Activated CD8-positive, alpha-beta T cell treated with anti-CD3 and anti-CD28 coated beads for 36 hours (primary cell): ENCODE measurements around the gene LMOD3. TPM values are rescaled to one million over a fixed set of nuclear protein-coding genes. Genes with fewer than 3 reads are reported as not detected.

ENCODE experiments used
- ATAC-seq: fragments of 200-7000 bp; cut with Tn5 transposase; one replicate; pipeline ENCODE4 v1.10.0; 2021; ENCODE audit warnings: mild to moderate bottlenecking, moderate library complexity
- CTCF ChIA-PET: fragments of 350-600 bp; sonication (Branson Sonifier 250); formaldehyde crosslinking; loops from one replicate; lab custom pipeline; 2021; ENCODE audit warnings: antibody characterized with exemption; lab: Charles Lee
- POLR2A ChIA-PET: fragments of 350-600 bp; sonication (Branson Sonifier 250); formaldehyde crosslinking; loops from one replicate; lab custom pipeline; 2021; ENCODE audit warnings: antibody characterized with exemption; lab: Charles Lee
- DNase-seq: peaks from one replicate; pipeline ENCODE4 v3.0.0-alpha.2; 2020
- H3K27ac Mint-ChIP-seq: one replicate; pipeline ENCODE4 v1.8.0; 2021; ENCODE audit warnings: mild to moderate bottlenecking, mixed read lengths
- H3K27me3 Mint-ChIP-seq: one replicate; pipeline ENCODE4 v1.8.0; 2021; ENCODE audit warnings: mixed read lengths
- H3K36me3 Mint-ChIP-seq: one replicate; pipeline ENCODE4 v1.8.0; 2021; ENCODE audit warnings: low read depth, mixed read lengths
- H3K4me1 Mint-ChIP-seq: one replicate; pipeline ENCODE4 v1.8.0; 2021; ENCODE audit warnings: low read depth, mixed read lengths
- H3K4me3 Mint-ChIP-seq: one replicate; pipeline ENCODE4 v1.8.0; 2021; ENCODE audit warnings: mild to moderate bottlenecking, moderate library complexity, mixed read lengths
- H3K9me3 Mint-ChIP-seq: one replicate; pipeline ENCODE4 v1.8.0; 2021; ENCODE audit warnings: mixed read lengths
- intact Hi-C: fragments of 100-400 bp; cut with micrococcal nuclease; formaldehyde crosslinking; loops from one replicate; pipeline ENCODE4 v1.10.0; 2022
- total RNA-seq, 2 experiments: library from RNA; stranded (reverse); gene quantifications; one replicate each; pipeline ENCODE4 v1.2.3, GENCODE V29; 2021
- TF ChIP-seq, protein P1 (sequence below): fragments of 200-600 bp; IDR thresholded peaks from one replicate; pipeline ENCODE4 v1.8.0; 2022; ENCODE audit warnings: antibody characterized with exemption, mild to moderate bottlenecking

The LMOD3 gene
- total RNA-seq, 2 experiments from 2014 or later, result not detected

DNA sequence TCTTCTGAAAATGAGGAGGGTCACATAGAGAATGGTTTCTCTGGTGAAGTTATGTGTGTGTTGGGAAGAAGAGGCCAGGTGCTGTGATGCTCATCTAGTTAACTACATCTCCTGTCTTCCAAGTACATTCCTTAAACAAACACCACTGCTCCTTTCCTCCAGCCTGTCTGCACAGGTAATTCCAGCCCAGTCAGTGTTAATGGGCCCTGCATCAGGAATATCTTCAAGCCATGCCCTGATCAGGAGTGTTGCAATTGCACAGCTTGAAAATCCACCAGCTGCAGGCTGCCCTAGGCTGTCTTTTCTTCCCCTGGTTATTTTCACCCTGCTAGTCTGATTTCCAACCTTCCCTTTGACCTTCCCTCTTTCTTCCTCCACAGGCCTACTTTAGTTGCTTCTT, 41.9 kb upstream of the LMOD3 start:
- DNase-seq (no peak), ATAC-seq (no peak)
- intact Hi-C loops, result loop anchor here (5.0 kb wide), 3 partner anchors 33 to 263 kb away; partner anchors contain the start of gene LMOD3
- peaks cover 18% of the 10 kb centered on the region for H3K4me1 Mint-ChIP-seq
- H3K36me3 Mint-ChIP-seq, result no peaks in the 10 kb centered on the region
- ChIA-PET CTCF (interaction anchor here (1.9 to 12.1 kb wide), 4 partner anchors 73 to 261 kb away, joined by 4 to 404 read pairs (median 50); no protein-coding TSS in a partner anchor), POLR2A (no interaction called here)
- no peaks in the 10 kb centered on the region for H3K27me3 Mint-ChIP-seq
- TF ChIP-seq, protein P1, sequence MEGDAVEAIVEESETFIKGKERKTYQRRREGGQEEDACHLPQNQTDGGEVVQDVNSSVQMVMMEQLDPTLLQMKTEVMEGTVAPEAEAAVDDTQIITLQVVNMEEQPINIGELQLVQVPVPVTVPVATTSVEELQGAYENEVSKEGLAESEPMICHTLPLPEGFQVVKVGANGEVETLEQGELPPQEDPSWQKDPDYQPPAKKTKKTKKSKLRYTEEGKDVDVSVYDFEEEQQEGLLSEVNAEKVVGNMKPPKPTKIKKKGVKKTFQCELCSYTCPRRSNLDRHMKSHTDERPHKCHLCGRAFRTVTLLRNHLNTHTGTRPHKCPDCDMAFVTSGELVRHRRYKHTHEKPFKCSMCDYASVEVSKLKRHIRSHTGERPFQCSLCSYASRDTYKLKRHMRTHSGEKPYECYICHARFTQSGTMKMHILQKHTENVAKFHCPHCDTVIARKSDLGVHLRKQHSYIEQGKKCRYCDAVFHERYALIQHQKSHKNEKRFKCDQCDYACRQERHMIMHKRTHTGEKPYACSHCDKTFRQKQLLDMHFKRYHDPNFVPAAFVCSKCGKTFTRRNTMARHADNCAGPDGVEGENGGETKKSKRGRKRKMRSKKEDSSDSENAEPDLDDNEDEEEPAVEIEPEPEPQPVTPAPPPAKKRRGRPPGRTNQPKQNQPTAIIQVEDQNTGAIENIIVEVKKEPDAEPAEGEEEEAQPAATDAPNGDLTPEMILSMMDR, result no peak
- H3K9me3 Mint-ChIP-seq, result no peaks in the 10 kb centered on the region
- no peak overlapping the region for H3K27ac Mint-ChIP-seq
- H3K4me3 Mint-ChIP-seq, result no peak overlapping the region

GRCh38 chr3:69162308-69162980, 40.0 kb upstream of the LMOD3 start:
- ATAC-seq, result no peak
- H3K4me3 Mint-ChIP-seq, result no peak overlapping the region
- intact Hi-C loops, result loop anchor here (5.0 kb wide), 3 partner anchors 35 to 265 kb away; partner anchors contain the start of gene LMOD3
- CTCF ChIA-PET, result interaction anchor here (0.8 to 12.1 kb wide), 49 partner anchors 8 to 296 kb away, joined by 3 to 404 read pairs (median 6); partner anchors contain the start of genes FRMD4B and LMOD3
- no peaks in the 10 kb centered on the region for H3K9me3 Mint-ChIP-seq
- TF ChIP-seq, protein P1, result no peak
- H3K36me3 Mint-ChIP-seq, result no peaks in the 10 kb centered on the region
- DNase-seq, result no peak
- no peak overlapping the region for H3K27ac Mint-ChIP-seq
- H3K4me1 Mint-ChIP-seq, result peaks cover 18% of the 10 kb centered on the region
- POLR2A ChIA-PET, result interaction anchor here (0.6 to 1.6 kb wide), 5 partner anchors 28 to 144 kb away, joined by 3 to 6 read pairs (median 4); no protein-coding TSS in a partner anchor
- H3K27me3 Mint-ChIP-seq, result no peaks in the 10 kb centered on the region

DNA sequence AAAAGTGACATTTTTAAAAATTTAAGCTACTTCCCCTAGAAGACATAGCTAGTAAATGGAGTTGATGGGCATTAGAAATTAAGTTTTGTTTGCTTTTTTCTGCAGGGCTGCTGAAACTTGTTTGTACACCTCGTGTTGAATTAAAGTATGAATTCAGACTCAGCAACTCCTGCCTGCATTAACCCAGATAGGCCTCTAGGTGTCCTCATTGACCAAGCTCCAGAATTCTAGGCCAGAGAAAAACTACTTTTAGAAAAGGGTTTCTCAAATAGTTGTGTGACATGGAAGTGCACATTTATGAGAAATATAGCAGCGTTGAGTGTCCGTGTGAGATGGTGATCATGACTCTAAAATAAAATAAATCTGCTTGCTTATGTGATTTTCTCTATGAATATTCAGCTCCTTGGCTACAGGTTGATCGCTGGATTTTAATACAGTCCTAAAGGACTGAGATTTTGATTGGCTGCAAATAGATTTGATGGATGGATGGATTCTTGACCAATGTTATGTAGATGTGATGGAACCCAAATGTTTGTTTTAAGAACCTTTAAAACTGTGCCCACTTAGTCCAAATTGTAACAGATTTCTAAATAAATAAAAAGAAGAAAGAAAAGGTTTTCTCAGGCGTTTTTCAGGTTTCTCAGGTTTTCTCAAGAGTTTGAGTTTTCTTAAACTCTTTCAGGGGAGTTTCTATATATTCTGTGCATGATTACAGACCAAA, 39.4 kb upstream of the LMOD3 start:
- CTCF ChIA-PET, result interaction anchor here (0.7 to 12.1 kb wide), 72 partner anchors 8 to 510 kb away, joined by 3 to 404 read pairs (median 5); partner anchors contain the start of genes FRMD4B and LMOD3
- DNase-seq, result peak; percentile 41
- no peak overlapping the region for H3K27ac Mint-ChIP-seq

GRCh38 chr3:69160525-69160924, 38.1 kb upstream of the LMOD3 start:
- POLR2A ChIA-PET, result interaction anchor here (0.9 to 1.1 kb wide), 3 partner anchors 76 to 144 kb away, joined by 3 read pairs; no protein-coding TSS in a partner anchor
- Mint-ChIP-seq H3K36me3 (no peaks in the 10 kb centered on the region), H3K27ac (no peak overlapping the region), H3K9me3 (no peaks in the 10 kb centered on the region), H3K4me1 (peaks cover 18% of the 10 kb centered on the region), H3K27me3 (peaks cover 5% of the 10 kb centered on the region), H3K4me3 (no peak overlapping the region)
- no peak for DNase-seq
- ATAC-seq, result peak; percentile 46
- CTCF ChIA-PET, result interaction anchor here (0.7 to 12.1 kb wide), 27 partner anchors 10 to 273 kb away, joined by 3 to 404 read pairs (median 7); no protein-coding TSS in a partner anchor
- TF ChIP-seq, protein P1, result no peak
- intact Hi-C loops, result loop anchor here (5.0 kb wide), 3 partner anchors 37 to 267 kb away; partner anchors contain the start of gene LMOD3

More for the DNA sequence above, 39.4 kb upstream of the LMOD3 start:
- Mint-ChIP-seq H3K36me3 (no peaks in the 10 kb centered on the region), H3K27me3 (no peaks in the 10 kb centered on the region), H3K9me3 (no peaks in the 10 kb centered on the region), H3K4me3 (no peak overlapping the region), H3K4me1 (peaks cover 18% of the 10 kb centered on the region)
- intact Hi-C loops, result loop anchor here (1.0 to 5.0 kb wide), 4 partner anchors 36 to 266 kb away; partner anchors contain the start of gene LMOD3
- TF ChIP-seq, protein P1, result peak; percentile 94
- POLR2A ChIA-PET, result interaction anchor here (1.2 to 1.6 kb wide), 3 partner anchors 120 to 145 kb away, joined by 4 to 6 read pairs (median 4); no protein-coding TSS in a partner anchor
- peak; percentile 83 for ATAC-seq
